ENCODE measurements around the gene SLC3A2.
A peak's percentile ranks its signal among the peaks of the same experiment; 100 is the strongest.

Gene SLC3A2

DNA sequence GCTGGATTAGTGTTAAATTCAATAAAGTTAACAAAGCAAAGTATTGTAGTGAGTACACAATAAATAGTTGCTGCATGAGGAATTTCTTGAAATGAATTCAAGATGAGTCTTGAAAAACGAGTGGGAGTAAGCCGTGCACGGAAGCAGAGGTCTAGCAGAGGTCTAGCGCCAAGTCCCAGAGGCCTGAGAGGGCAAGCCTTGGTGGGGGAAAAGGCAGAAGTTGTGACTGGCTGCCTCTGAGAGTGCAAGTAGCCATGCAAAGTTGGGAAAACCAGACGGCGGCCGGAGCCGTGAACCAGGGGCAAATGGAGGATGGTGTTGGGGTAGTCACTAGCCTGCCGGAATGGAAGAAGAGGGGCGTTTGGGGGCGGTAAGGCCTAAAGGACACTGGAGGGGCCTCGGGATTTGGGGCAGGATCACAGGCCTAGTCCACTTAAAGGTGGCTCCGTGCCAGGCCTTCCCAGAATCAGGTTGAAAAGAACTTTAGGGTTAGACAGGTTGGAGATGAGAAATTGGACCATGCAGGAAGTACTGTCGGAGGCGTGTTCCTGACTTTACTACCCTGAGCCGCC, 379 bp upstream of the SLC3A2 start:
- no peak for DNase-seq (ENCODE audit: low read depth in 2 of 2)

DNA sequence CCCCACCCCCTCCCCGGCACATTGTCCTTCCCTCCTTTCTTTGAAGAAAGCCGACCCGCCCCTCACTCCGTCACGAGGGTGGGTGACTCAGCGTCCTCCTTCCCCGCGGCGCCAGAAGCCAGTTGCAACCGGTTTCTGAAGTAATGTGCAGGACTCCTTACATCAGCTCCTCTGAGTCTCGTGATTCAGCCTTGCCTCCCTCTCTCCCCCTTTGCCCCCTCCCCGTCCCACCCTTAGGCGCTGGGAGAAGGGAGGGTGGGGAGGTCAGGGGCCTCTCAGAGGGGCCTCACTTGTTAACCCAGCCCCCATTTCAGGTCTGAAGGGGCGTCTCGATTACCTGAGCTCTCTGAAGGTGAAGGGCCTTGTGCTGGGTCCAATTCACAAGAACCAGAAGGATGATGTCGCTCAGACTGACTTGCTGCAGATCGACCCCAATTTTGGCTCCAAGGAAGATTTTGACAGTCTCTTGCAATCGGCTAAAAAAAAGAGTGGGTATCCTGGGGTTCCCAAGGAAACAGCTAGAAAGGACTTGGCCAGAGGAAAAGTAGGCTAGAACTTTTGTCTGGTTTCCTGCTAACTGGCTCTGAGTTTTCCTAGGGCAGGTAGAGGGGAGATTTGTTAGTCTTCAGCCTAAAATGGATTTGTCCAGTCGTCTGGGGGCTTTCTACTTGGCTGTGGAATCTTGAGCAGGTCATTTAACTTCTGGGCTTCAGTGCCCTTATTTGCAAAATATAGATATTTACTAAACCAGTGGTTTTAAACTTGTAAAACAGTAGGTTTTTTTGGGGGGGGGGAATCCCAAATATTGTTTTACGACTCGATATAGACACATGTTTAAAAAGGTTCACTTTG, 1.1 kb downstream of the SLC3A2 start:
- peak; percentile 91 to 92 for DNase-seq (ENCODE audit: low read depth in 2 of 2)

DNA sequence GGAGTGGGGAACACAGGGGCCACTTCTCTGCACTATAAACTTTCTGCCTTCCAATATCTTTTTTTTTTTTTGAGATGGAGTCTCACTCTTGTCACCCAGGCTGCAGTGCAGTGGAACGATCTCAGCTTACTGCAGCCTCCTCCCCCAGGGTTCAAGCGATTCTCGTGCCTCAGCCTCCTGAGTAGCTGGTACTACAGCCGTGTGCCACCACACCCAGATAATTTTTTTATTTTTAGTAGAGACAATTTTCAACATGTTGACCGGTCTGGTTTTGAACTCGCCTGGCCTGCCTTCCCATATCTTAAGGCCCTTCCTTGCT, 1.7 kb downstream of the SLC3A2 start:
- no peak for DNase-seq (ENCODE audit: low read depth in 2 of 2)

DNA sequence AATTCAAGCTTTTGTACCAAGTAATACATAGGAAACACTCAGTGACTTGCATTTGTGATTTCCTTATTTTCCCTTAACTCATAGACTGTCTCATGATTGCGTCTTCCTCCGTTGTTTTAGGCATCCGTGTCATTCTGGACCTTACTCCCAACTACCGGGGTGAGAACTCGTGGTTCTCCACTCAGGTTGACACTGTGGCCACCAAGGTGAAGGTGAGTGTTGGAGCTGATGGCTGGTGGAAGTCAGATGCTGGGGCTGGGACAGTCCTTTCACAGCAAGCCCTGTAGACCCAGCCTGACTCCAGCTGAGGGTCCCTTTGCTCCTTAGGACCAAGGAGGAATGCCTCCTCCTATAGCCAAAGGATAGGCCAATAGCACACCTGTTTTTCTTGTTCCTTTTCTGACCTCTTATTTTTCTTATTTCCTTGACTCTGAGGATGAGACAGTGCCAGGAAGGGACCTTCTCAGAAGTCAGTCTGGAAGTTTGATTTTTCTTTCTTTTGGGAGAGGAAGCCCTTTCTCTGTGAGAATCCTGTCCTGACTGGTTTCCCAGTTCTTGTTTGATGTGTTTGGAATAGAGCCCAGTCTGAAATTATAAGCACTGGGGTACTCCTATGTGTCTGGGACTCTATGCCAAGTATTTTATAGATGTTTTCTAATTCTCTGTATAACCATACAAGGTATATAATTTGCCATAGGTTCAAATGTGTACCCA, 2.2 kb downstream of the SLC3A2 start:
- no peak for DNase-seq (ENCODE audit: low read depth in 2 of 2)

- no peak for DNase-seq (ENCODE audit: low read depth in 2 of 2)
These were observed 3.0 kb downstream of the SLC3A2 start for GRCh38 chr11:62883673-62884072.

GRCh38 chr11:62885137-62885750, 4.5 kb downstream of the SLC3A2 start:
- DNase-seq (ENCODE audit: low read depth in 2 of 2): no peak

DNA sequence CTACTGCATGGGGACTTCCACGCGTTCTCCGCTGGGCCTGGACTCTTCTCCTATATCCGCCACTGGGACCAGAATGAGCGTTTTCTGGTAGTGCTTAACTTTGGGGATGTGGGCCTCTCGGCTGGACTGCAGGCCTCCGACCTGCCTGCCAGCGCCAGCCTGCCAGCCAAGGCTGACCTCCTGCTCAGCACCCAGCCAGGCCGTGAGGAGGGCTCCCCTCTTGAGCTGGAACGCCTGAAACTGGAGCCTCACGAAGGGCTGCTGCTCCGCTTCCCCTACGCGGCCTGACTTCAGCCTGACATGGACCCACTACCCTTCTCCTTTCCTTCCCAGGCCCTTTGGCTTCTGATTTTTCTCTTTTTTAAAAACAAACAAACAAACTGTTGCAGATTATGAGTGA, 7.7 kb downstream of the SLC3A2 start:
- no peak for DNase-seq (ENCODE audit: low read depth in 2 of 2)

DNA sequence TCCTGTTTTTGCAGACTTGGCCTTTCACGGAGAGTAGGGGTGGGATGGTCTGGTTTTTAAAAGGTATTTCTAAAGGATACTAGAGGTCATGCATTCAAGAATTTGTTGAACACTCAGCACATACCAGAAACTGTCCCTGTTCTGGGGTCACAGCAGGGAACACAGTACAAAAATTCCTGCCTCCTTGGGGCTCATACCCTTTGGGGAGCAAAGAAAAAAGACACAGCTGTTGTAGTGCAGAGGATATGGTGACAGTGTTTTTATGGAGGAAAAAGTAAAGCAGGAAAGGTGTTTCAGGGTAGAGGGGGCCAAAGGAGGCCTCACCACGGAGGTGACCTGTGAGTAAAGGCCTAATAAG, 8.4 kb downstream of the SLC3A2 start:
- DNase-seq (ENCODE audit: low read depth in 2 of 2): no peak

- DNase-seq (ENCODE audit: low read depth in 2 of 2): no peak
These were observed 9.1 kb downstream of the SLC3A2 start for GRCh38 chr11:62889484-62890437.

- no peak for DNase-seq (ENCODE audit: low read depth in 2 of 2)
These were observed 11.6 kb downstream of the SLC3A2 start for GRCh38 chr11:62892077-62892922.

- no peak for DNase-seq (ENCODE audit: low read depth in 2 of 2)
These were observed 14.8 kb downstream of the SLC3A2 start for GRCh38 chr11:62895501-62895900.

DNA sequence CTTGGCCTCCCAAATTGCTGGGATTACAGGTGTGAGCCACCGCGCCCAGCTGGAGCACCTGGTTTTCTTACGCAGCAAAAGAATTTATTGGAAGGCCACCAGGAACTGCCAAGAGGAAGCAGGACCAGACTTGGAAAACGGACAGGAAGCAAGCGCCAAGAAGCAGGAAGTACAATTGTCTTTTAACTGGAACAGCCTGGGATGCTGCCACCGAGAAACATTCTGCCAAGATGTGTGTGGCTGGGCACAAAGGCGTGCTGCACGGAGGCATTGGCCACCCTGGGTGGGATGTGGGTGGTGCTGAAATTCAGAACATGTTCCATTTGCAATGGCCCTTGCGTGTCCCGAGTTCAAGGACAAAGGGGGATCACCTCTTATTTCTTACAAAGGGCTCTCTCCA, 15.4 kb downstream of the SLC3A2 start:
- DNase-seq (ENCODE audit: low read depth in 2 of 2): no peak

- no peak for DNase-seq (ENCODE audit: low read depth in 2 of 2)
These were observed 16.6 kb downstream of the SLC3A2 start for GRCh38 chr11:62897311-62897710.

GRCh38 chr11:62898027-62898426, 17.3 kb downstream of the SLC3A2 start:
- DNase-seq (ENCODE audit: low read depth in 2 of 2): no peak

- no peak for DNase-seq (ENCODE audit: low read depth in 2 of 2)
These were observed 22.2 kb downstream of the SLC3A2 start for GRCh38 chr11:62902932-62903331.

- DNase-seq (ENCODE audit: low read depth in 2 of 2): no peak
These were observed 24.6 kb downstream of the SLC3A2 start for GRCh38 chr11:62905296-62905695.

DNA sequence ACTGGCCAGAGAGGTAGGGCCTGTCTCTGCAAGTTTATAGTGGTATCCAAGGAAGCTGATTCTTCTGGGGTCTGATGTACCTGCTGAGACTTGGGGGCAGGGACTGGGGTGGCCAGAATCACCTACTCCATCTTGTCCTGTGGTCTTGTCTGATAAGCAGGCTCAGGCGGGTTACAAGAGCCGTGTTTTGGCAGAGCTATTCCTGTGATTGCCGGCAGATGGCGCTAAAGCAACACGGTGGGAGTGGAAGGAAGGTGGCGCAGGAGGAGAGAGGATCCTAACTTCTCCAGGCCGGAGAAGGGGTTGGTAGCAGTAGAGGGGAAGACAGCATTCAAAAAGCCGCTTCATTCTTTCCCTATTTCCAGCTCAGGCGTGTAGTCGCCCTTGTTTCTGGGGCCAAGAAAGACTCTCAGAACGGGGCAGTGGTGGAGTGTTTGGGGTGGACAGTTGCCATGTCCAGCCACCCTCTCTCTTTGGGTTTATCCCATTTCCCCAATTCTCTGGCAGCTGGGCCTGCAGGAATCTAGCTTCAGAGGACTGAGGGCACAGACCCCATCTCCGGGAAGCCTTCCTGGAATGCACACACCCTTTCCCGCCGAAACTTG, 25.3 kb downstream of the SLC3A2 start:
- peak; percentile 72 to 73 for DNase-seq (ENCODE audit: low read depth in 2 of 2)

DNA sequence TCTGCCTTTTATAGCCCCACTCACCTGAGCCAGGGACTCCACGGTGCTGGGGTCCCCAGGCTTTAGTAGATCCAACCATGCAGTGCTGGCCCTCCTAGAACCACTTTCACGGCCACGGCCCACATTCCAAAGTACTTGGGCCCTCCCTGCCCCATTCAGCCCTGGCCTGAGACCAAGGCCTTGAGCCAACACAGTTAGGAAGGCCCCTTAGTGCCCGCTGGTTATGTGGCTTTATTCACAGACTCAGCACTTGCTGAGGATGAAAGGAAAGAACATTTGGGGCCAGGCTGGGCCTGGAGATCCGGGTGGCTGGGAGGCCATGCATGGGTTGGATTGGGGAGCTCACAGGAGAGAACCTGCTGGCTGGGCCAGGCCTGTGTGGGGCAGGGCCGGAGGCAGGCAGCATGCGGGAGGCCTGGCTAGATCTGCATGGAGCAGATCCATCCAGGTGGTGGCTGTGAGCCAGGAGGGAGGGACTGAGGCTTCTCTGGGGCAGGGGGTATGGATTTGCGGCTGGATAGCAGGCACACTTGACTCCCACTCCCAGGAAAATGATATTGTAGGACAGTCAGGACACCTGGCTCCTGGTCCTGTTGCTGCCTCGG, 27.9 kb downstream of the SLC3A2 start:
- DNase-seq (ENCODE audit: low read depth in 2 of 2): no peak

DNA sequence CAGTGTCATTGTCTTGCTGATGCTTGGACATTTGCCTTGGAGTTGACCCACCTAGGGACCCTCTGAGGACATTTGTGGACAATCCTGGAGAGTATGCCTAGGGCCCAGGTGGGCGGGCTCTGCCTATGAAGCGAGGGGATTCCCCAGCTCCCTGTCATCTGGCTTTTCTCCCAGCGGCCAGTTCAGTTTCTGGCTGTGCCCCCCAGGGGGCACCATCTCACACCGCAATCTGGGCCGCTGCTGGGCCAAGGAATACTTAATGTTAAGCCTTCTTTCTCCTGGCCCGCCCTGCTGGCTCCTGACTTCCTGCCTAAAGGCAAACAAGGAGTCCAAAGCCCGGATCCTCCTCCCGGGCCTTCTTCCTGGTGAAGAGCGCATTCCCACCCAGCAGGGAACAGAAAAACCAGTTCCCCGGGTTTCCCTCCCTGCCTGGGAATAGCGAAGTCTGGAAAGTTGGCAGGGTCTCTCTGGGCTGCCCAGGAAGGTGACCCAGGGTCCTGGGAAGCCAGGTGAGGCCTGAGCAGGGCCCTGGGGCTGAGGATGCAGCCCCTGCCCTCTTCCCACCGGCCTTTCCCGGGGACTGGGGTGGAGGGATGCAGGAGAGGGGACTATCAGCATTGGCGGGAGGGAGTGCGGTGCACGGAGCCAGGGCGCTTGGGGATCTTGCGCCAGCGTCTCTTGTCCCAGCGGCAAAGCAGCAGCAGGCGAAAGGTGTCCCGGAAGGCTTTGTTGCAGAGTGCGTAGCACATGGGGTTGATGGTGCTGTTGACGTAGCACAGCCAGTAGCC, 28.6 kb downstream of the SLC3A2 start:
- peak in 1 of 2 donors; percentile 9 for DNase-seq (ENCODE audit: low read depth in 2 of 2)
